Subcutaneous abdominal adipose tissue (tissue), 5 donors: ENCODE data around the gene SFTA2.
"Not testable (repeated sequence)": the region's sequence is repeated elsewhere in the genome, so short reads cannot be mapped to it uniquely, and the experiment has no call there.

ENCODE experiments used
- H3K27ac ChIP-seq: one replicate; pipeline ENCODE4 v1.7.0; 2013; ENCODE audit warnings: low read depth, mild to moderate bottlenecking, inconsistent platforms, low read length, moderate library complexity
- H3K27me3 ChIP-seq, 5 donors: one replicate each; pipeline ENCODE4 v1.7.0; 2013; ENCODE audit warnings: low read length in 5 of 5, inconsistent platforms in 1 of 5; ENCODE audit not compliant: control insufficient read depth in 5 of 5, insufficient read depth in 4 of 5
- H3K36me3 ChIP-seq, 5 donors: one replicate each; pipeline ENCODE4 v1.7.0; 2013; ENCODE audit warnings: low read length in 5 of 5; ENCODE audit not compliant: control insufficient read depth in 5 of 5, insufficient read depth in 5 of 5
- H3K4me1 ChIP-seq, 5 donors: one replicate each; pipeline ENCODE4 v1.7.0; 2013; ENCODE audit warnings: low read length in 5 of 5, mild to moderate bottlenecking in 3 of 5, moderate library complexity in 1 of 5; ENCODE audit not compliant: control insufficient read depth in 5 of 5, insufficient read depth in 5 of 5
- H3K4me3 ChIP-seq, 5 donors: one replicate each; pipeline ENCODE4 v1.7.0; 2013; ENCODE audit warnings: low read length in 5 of 5, low read depth in 1 of 5
- H3K9ac ChIP-seq, 5 donors: one replicate each; pipeline ENCODE4 v1.7.0; 2013; ENCODE audit warnings: low read length in 5 of 5, mild to moderate bottlenecking in 4 of 5, moderate library complexity in 3 of 5
- H3K9me3 ChIP-seq, 5 donors: one replicate each; pipeline ENCODE4 v1.7.0; 2013; ENCODE audit warnings: low read length in 5 of 5; ENCODE audit not compliant: control insufficient read depth in 5 of 5
- donor health status: healthy.
- donor health status: healthy.
- donor health status: healthy.
- donor health status: healthy.
- donor health status: healthy.

The SFTA2 gene

DNA sequence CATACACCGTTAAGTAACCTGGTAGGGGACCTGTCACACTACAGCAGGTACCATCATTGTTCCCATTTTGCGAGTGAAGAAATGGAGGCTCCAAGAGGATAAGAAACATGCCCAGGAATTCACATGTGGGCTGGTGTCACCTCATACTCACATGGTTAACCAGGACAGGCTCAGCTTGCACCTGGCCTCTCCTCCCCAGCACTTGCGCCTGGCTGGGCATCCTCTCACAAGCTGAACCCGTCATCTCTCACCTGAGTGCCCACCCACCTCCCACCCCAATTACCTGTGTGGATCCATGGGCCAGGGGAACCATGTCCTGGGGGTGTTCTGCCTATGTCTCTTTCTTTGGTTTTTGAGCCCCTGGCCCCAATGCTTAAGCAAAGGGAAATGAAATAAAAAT, 1.5 kb downstream of the SFTA2 start:
- H3K27ac ChIP-seq, result no peak overlapping the region
- H3K27me3 ChIP-seq, result no peaks in the 10 kb centered on the region
- no peaks in the 10 kb centered on the region for H3K4me1 ChIP-seq
- H3K9ac ChIP-seq, result no peak overlapping the region
- H3K9me3 ChIP-seq, result peaks cover 4 to 11% (median 9%) of the 10 kb centered on the region in 5 donors
- H3K36me3 ChIP-seq, result peaks cover 0 to 17% (median 14%) of the 10 kb centered on the region in 5 donors
- no peak overlapping the region for H3K4me3 ChIP-seq

DNA sequence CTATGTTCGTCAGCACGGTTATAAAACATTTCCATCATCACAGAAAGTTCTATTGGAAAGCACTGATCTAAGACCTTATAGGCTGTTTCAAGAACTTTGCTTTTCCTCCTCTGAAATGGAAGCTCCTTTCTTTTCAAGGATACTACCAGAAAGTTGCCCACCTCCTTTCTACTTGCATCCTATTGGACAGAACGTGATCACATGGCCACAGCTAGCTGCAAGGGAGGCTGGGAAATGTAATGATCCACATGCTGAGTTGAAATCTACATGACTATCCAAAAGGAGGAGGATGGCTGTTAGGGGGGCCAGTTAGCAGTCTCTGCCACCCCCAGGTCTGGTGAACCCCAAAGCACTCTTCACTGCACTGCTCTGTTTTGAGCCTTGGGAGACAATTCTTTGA, 3.3 kb downstream of the SFTA2 start:
- H3K4me3 ChIP-seq, result no peak overlapping the region
- H3K9me3 ChIP-seq, result peaks cover 4 to 11% (median 9%) of the 10 kb centered on the region in 5 donors
- H3K36me3 ChIP-seq, result peaks cover 0 to 35% (median 27%) of the 10 kb centered on the region in 5 donors
- no peak overlapping the region for H3K9ac ChIP-seq
- H3K4me1 ChIP-seq, result no peaks in the 10 kb centered on the region
- no peak overlapping the region for H3K27ac ChIP-seq
- no peaks in the 10 kb centered on the region for H3K27me3 ChIP-seq

DNA sequence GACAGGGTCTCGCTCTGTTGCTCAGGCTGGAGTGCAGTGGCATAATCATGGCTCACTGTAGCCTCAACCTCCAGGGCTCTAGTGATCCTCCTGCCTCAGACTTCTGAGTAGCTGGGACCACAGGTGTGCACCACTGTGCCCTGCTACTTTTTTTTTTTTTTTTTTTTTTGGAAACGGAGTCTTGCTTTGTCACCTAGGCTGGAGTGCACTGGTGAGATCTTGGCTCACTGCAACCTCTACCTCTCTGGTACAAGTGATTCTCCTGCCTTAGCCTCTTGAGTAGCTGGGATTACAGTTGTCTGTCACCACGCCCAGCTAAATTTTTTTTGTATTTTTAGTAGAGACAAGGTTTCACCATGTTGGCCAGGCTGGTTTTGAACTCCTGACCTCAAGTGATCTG, 4.9 kb downstream of the SFTA2 start:
- peaks cover 0 to 51% (median 43%) of the 10 kb centered on the region in 5 donors for H3K36me3 ChIP-seq
- H3K9ac ChIP-seq, H3K27ac ChIP-seq, H3K4me1 ChIP-seq, H3K27me3 ChIP-seq, H3K4me3 ChIP-seq: not testable (repeated sequence)
- peaks cover 4 to 11% (median 9%) of the 10 kb centered on the region in 5 donors for H3K9me3 ChIP-seq

DNA sequence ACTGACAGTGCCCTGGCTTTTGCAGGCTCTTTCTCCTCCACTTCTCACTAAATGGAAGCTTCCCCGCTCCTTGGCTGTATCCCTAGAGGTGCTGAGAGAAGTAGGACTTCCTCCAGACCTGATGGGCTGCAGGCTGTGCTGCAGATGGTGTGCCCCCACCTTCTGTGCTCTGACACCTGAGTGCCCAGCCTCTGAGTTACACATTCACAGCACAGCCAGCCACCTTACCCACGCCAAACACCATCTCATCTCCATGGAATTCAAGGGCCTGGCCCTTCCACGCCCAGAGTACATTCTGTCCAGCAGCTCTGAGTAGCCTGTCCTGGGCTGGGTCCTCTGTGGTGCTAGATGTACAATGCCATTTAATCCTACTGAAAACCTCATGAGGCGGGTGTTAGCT, 5.3 kb downstream of the SFTA2 start:
- Histone ChIP-seq H3K9me3 (peaks cover 4 to 11% (median 9%) of the 10 kb centered on the region in 5 donors), H3K27ac (no peak overlapping the region), H3K27me3 (no peaks in the 10 kb centered on the region), H3K9ac (peak overlapping the region in 1 of 5 donors; percentile 6), H3K4me3 (no peak overlapping the region), H3K36me3 (peaks cover 0 to 55% (median 48%) of the 10 kb centered on the region in 5 donors), H3K4me1 (no peaks in the 10 kb centered on the region)

DNA sequence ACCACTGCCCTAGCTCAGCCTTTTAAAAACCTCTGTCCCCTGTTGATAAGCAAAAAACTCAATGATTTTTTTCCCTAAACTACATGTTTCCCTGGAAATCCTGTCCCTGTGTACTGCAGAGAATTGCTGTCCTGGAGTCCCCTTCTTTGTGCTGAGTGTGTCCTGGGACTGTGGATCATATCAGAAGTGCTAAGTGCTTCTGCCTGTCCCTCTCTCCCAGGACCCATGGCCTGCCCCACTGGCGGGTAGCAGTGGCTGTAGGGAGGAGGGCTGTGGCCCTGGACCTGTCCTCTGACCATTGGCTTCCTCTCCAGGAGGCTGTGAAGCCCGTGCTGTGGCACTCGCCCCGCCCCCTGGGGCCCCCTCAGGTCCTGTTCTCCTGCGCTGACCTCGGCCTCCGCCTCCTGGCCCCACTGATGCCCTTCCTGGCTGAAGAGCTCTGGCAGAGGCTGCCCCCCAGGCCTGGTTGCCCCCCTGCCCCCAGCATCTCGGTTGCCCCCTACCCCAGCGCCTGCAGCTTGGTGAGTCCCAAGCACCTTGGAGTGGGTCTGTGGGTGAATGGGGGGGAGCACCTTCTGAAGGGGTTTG, 7.8 kb downstream of the SFTA2 start:
- H3K4me3 ChIP-seq, H3K4me1 ChIP-seq, H3K9ac ChIP-seq, H3K27me3 ChIP-seq, H3K27ac ChIP-seq: not testable (repeated sequence)
- peaks cover 4 to 11% (median 8%) of the 10 kb centered on the region in 5 donors for H3K9me3 ChIP-seq
- peaks cover 0 to 80% (median 73%) of the 10 kb centered on the region in 5 donors for H3K36me3 ChIP-seq

DNA sequence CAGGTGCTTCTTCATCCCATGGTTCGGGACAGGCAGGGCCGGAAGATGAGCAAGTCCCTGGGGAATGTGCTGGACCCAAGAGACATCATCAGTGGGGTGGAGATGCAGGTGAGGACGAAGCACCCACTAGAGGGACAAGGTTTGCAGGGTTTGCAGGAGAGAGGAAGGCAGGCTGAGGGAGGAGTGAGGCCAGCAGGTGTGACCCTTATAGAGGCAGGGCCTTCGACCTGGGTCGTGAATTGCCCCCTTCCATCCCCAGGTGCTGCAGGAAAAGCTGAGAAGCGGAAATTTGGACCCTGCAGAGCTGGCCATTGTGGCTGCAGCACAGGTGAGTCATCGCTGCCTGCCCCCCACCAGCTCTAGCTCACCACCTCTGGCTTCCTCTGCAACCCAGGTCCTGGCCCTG, 9.5 kb downstream of the SFTA2 start:
- no peaks in the 10 kb centered on the region for H3K27me3 ChIP-seq
- no peak overlapping the region for H3K9ac ChIP-seq
- H3K27ac ChIP-seq, result no peak overlapping the region
- H3K36me3 ChIP-seq, result peaks cover 0 to 96% (median 86%) of the 10 kb centered on the region in 5 donors
- no peaks in the 10 kb centered on the region for H3K4me1 ChIP-seq
- no peak overlapping the region for H3K4me3 ChIP-seq
- H3K9me3 ChIP-seq, result no peaks in the 10 kb centered on the region

GRCh38 chr6:30918670-30919069, 13.3 kb downstream of the SFTA2 start:
- H3K36me3 ChIP-seq, result peaks cover 0 to 71% (median 65%) of the 10 kb centered on the region in 5 donors
- peaks cover 2 to 20% (median 18%) of the 10 kb centered on the region in 5 donors for H3K4me1 ChIP-seq
- no peak overlapping the region for H3K9ac ChIP-seq
- H3K9me3 ChIP-seq, result no peaks in the 10 kb centered on the region
- H3K4me3 ChIP-seq, result no peak overlapping the region
- no peaks in the 10 kb centered on the region for H3K27me3 ChIP-seq
- no peak overlapping the region for H3K27ac ChIP-seq

DNA sequence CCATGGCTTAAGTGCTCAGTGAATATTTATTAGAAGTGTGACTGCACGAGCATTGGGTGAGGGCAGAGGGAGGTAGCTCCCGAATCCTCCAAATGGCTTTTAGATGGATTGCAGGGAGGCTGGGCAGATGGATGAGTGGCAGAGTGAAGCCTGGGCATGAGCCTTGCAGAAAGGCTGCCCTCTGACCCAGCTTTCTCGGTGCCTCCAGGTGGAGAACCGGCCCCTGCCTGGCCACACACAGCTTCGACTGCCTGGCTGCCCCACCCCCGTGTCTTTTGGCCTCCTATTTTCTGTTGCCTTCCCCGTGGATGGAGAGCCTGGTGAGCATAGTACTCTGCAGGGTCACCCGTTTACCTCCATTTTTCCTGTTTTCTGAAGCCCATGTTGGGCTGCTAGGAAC, 14.5 kb downstream of the SFTA2 start:
- Histone ChIP-seq H3K4me3 (no peak overlapping the region), H3K4me1 (peaks cover 2 to 26% (median 24%) of the 10 kb centered on the region in 5 donors), H3K27ac (no peak overlapping the region), H3K27me3 (no peaks in the 10 kb centered on the region), H3K9ac (no peak overlapping the region), H3K36me3 (peaks cover 0 to 61% (median 53%) of the 10 kb centered on the region in 5 donors), H3K9me3 (no peaks in the 10 kb centered on the region)

DNA sequence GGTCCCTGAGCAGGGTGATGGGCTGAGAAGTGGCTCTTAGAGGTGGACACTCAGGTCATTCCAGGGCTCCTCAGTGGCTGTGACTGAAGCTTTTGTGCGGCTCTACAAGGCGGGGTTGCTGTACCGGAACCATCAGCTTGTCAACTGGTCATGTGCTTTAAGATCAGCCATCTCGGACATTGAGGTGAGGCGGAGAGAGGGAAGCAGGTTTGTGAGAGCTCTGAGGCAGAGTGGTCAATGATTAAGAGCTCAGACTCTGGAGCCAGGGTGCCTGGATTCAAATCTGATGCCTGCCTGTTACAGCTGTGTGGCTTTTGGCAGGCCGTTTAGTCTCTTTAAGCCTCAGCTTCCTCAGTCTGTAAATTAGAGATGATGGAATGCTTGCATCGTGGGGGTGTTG, 14.9 kb downstream of the SFTA2 start:
- Histone ChIP-seq H3K4me3 (no peak overlapping the region), H3K27ac (no peak overlapping the region), H3K27me3 (no peaks in the 10 kb centered on the region), H3K4me1 (peaks cover 2 to 26% (median 24%) of the 10 kb centered on the region in 5 donors), H3K36me3 (peaks cover 0 to 61% (median 53%) of the 10 kb centered on the region in 5 donors), H3K9me3 (no peaks in the 10 kb centered on the region), H3K9ac (no peak overlapping the region)

GRCh38 chr6:30915591-30915946, 16.4 kb downstream of the SFTA2 start:
- H3K36me3 ChIP-seq, result peaks cover 0 to 60% (median 52%) of the 10 kb centered on the region in 5 donors
- no peaks in the 10 kb centered on the region for H3K9me3 ChIP-seq
- peaks cover 2 to 26% (median 24%) of the 10 kb centered on the region in 5 donors for H3K4me1 ChIP-seq
- peak overlapping the region in 1 of 5 donors; percentile 69 for H3K4me3 ChIP-seq
- no peaks in the 10 kb centered on the region for H3K27me3 ChIP-seq
- H3K27ac ChIP-seq, result peak overlapping the region; percentile 89
- peak overlapping the region in 4 of 5 donors; percentile 50 to 95 (median 86) for H3K9ac ChIP-seq
